DMS 273 (cell line): ENCODE data around the gene SLC13A4.
"Not testable (repeated sequence)": the region's sequence is repeated elsewhere in the genome, so short reads cannot be mapped to it uniquely, and the experiment has no call there.

Experiments
- DNase-seq: peaks from one replicate; lab custom pipeline; 2025; ENCODE audit not compliant: unreplicated experiment; lab: John Stamatoyannopoulos, UW

The SLC13A4 gene

GRCh38 chr7:135753616-135754413, 25.8 kb upstream of the SLC13A4 start:
- no peak for DNase-seq

GRCh38 chr7:135748770-135749169, 20.8 kb upstream of the SLC13A4 start, which contains the start of gene FAM180A:
FAM180A (minus strand) TSS chr7:135748813; CDS start chr7:135748580, 233 bp downstream.
- DNase-seq: no peak

- no peak for DNase-seq
Observed at GRCh38 chr7:135747366-135747765, 19.4 kb upstream of the SLC13A4 start.

- no peak for DNase-seq
Observed at GRCh38 chr7:135745703-135746312, 17.8 kb upstream of the SLC13A4 start.

GRCh38 chr7:135744938-135745702, 17.1 kb upstream of the SLC13A4 start:
- DNase-seq: no peak

- DNase-seq: no peak
Observed at GRCh38 chr7:135743907-135744731, 16.1 kb upstream of the SLC13A4 start.

- DNase-seq: no peak
Observed at GRCh38 chr7:135742371-135742770, 14.4 kb upstream of the SLC13A4 start.

GRCh38 chr7:135741905-135742304, 13.9 kb upstream of the SLC13A4 start:
- DNase-seq: no peak

GRCh38 chr7:135740889-135741288, 12.9 kb upstream of the SLC13A4 start:
- no peak for DNase-seq

- DNase-seq: not testable (repeated sequence)
Observed at GRCh38 chr7:135737306-135737647, 9.3 kb upstream of the SLC13A4 start.

- DNase-seq: no peak
Observed at GRCh38 chr7:135736586-135737305, 8.8 kb upstream of the SLC13A4 start.

GRCh38 chr7:135734343-135734689, 6.3 kb upstream of the SLC13A4 start:
- DNase-seq: no peak

GRCh38 chr7:135733603-135734342, 5.8 kb upstream of the SLC13A4 start:
- DNase-seq: no peak

GRCh38 chr7:135731131-135731530, 3.1 kb upstream of the SLC13A4 start:
- no peak for DNase-seq

- no peak for DNase-seq
Observed at GRCh38 chr7:135729230-135729629, 1.2 kb upstream of the SLC13A4 start.

GRCh38 chr7:135726911-135727673, 894 bp downstream of the SLC13A4 start:
- no peak for DNase-seq

- DNase-seq: no peak
Observed at GRCh38 chr7:135726276-135726788, 1.7 kb downstream of the SLC13A4 start.

GRCh38 chr7:135723411-135723810, 4.6 kb downstream of the SLC13A4 start:
- no peak for DNase-seq
